Naive thymus-derived CD4-positive, alpha-beta T cell (primary cell): ENCODE results near the gene ERC1. TPM values are rescaled to one million over a fixed set of nuclear protein-coding genes. Genes with fewer than 3 reads are reported as not detected.
A peak's percentile ranks its signal among the peaks of the same experiment; 100 is the strongest.

Source experiments
- ATAC-seq: fragments of 150-1000 bp; cut with Tn5 transposase; 2 replicates; pipeline ENCODE4 v1.10.0; 2021; ENCODE audit warnings: mild to moderate bottlenecking, moderate library complexity
- CTCF ChIA-PET: fragments of 350-600 bp; sonication (Branson Sonifier 250); formaldehyde crosslinking; loops from one replicate; lab custom pipeline; 2021; ENCODE audit warnings: antibody characterized with exemption; lab: Charles Lee
- POLR2A ChIA-PET: fragments of 350-600 bp; sonication (Branson Sonifier 250); formaldehyde crosslinking; loops from one replicate; lab custom pipeline; 2021; ENCODE audit warnings: antibody characterized with exemption, inconsistent platforms; lab: Charles Lee
- DNase-seq, 9 donors: peaks; one replicate each; pipeline versions ENCODE4 v3.0.0 to v3.0.0-alpha.2; 2020 to 2022; ENCODE audit warnings: mixed read lengths in 1 of 9
- H3K27ac ChIP-seq: one replicate; pipeline ENCODE4 v1.7.0; 2013; ENCODE audit warnings: mild to moderate bottlenecking, low read depth, low read length, moderate library complexity
- H3K27me3 ChIP-seq, 2 donors: one replicate each; pipeline ENCODE4 v1.7.0; 2013; ENCODE audit warnings: low read length in 2 of 2, mild to moderate bottlenecking in 2 of 2, moderate library complexity in 2 of 2; ENCODE audit not compliant: control insufficient read depth in 2 of 2, insufficient read depth in 2 of 2
- H3K36me3 ChIP-seq, 3 experiments: 1 replicate in 2 of 3; 2 replicates in 1 of 3; pipeline ENCODE4 v1.7.0; 2013; ENCODE audit warnings: low read length in 3 of 3, mild to moderate bottlenecking in 3 of 3, moderate library complexity in 1 of 3; ENCODE audit not compliant: insufficient read depth in 3 of 3, control insufficient read depth in 2 of 3
- H3K4me1 ChIP-seq, 2 donors: one replicate each; pipeline ENCODE4 v1.7.0; 2013; ENCODE audit warnings: low read length in 2 of 2, mild to moderate bottlenecking in 2 of 2, moderate library complexity in 1 of 2; ENCODE audit not compliant: control insufficient read depth in 2 of 2, insufficient read depth in 2 of 2
- H3K4me3 ChIP-seq: 2 replicates; pipeline ENCODE4 v1.7.0; 2013; ENCODE audit warnings: mild to moderate bottlenecking, low read length
- H3K9me3 ChIP-seq, 3 experiments: 1 replicate in 2 of 3; 2 replicates in 1 of 3; pipeline ENCODE4 v1.7.0; 2013; ENCODE audit warnings: low read length in 3 of 3; ENCODE audit not compliant: control insufficient read depth in 2 of 3
- H3K27ac Mint-ChIP-seq, 9 donors: one replicate each; pipeline ENCODE4 v1.8.0; 2020 to 2022; ENCODE audit warnings: mixed read lengths in 9 of 9, mild to moderate bottlenecking in 8 of 9, moderate library complexity in 5 of 9, inconsistent platforms in 2 of 9
- H3K27me3 Mint-ChIP-seq, 5 donors: one replicate each; pipeline ENCODE4 v1.8.0; 2021 to 2022; ENCODE audit warnings: mixed read lengths in 5 of 5, mild to moderate bottlenecking in 1 of 5
- H3K36me3 Mint-ChIP-seq, 5 donors: one replicate each; pipeline ENCODE4 v1.8.0; 2020 to 2022; ENCODE audit warnings: mixed read lengths in 5 of 5, mild to moderate bottlenecking in 3 of 5, inconsistent platforms in 1 of 5
- H3K4me1 Mint-ChIP-seq, 7 donors: one replicate each; pipeline ENCODE4 v1.8.0; 2020 to 2022; ENCODE audit warnings: mixed read lengths in 7 of 7, mild to moderate bottlenecking in 3 of 7, inconsistent platforms in 1 of 7
- H3K4me3 Mint-ChIP-seq, 10 donors: one replicate each; pipeline ENCODE4 v1.8.0; 2020 to 2022; ENCODE audit warnings: mild to moderate bottlenecking in 10 of 10, mixed read lengths in 10 of 10, moderate library complexity in 6 of 10, inconsistent platforms in 2 of 10
- H3K9me3 Mint-ChIP-seq, 11 donors: one replicate each; pipeline ENCODE4 v1.8.0; 2020 to 2022; ENCODE audit warnings: mixed read lengths in 11 of 11, mild to moderate bottlenecking in 4 of 11, inconsistent platforms in 1 of 11, moderate library complexity in 1 of 11
- intact Hi-C, 2 donors: fragments of 100-400 bp; cut with micrococcal nuclease; formaldehyde crosslinking; loops; one replicate each; pipeline ENCODE4 v1.15.1; 2023
- polyA plus RNA-seq, 2 donors: library from polyadenylated mRNA; unstranded; fragments of 300-500 nt; fragmentation: Illumina TruSeq; gene quantifications; one replicate each; pipeline ENCODE4 v1.2.3, GENCODE V29; 2021
- total RNA-seq, 6 experiments: library from RNA in 5 of 6; stranded (reverse) in 5 of 6; gene quantifications; 1 replicate in 5 of 6; 2 replicates in 1 of 6; pipeline ENCODE4 v1.2.3 and lab custom pipeline; 2021 to 2026

The ERC1 gene
- total and polyA plus RNA-seq, 7 experiments from 2014 or later = 15.9 to 62.0 (median 51.5) TPM

- peaks cover 18 to 36% of the 10 kb centered on the region in 2 donors for H3K27me3 ChIP-seq
- H3K4me1 ChIP-seq = peaks cover 32 to 34% of the 10 kb centered on the region in 2 donors
- no peaks in the 10 kb centered on the region for H3K36me3 ChIP-seq
- H3K27ac Mint-ChIP-seq = no peak overlapping the region
- H3K9me3 Mint-ChIP-seq = peaks cover 0 to 2% (median 0%) of the 10 kb centered on the region in 11 donors
- POLR2A ChIA-PET = no interaction called here
- H3K36me3 Mint-ChIP-seq = peaks cover 0 to 4% (median 0%) of the 10 kb centered on the region in 5 donors
- CTCF ChIA-PET = interaction anchor here (0.7 to 1.5 kb wide), 2 partner anchors 52 to 92 kb away, joined by 3 read pairs; no protein-coding TSS in a partner anchor
- H3K4me1 Mint-ChIP-seq = peaks cover 25 to 38% (median 29%) of the 10 kb centered on the region in 7 donors
- no peak overlapping the region for H3K27ac ChIP-seq
- H3K9me3 ChIP-seq = no peaks in the 10 kb centered on the region
- DNase-seq (peak in 3 of 9 donors; percentile 16 to 28 (median 24)), ATAC-seq (no peak)
- peak overlapping the region; percentile 26 for H3K4me3 ChIP-seq
- H3K4me3 Mint-ChIP-seq = peak overlapping the region; percentile 29 to 87 (median 82)
- H3K27me3 Mint-ChIP-seq = peaks cover 64 to 79% (median 76%) of the 10 kb centered on the region in 5 donors
- intact Hi-C loops = loop anchor here in 1 of 2 donors (5.0 kb wide), 2 partner anchors 44 to 61 kb away; partner anchors contain the start of gene FBXL14
Measured at GRCh38 chr12:1531153-1531653, 540.2 kb downstream of the ERC1 start.

GRCh38 chr12:1531654-1532374 lies 540.8 kb downstream of the ERC1 start:
- Histone ChIP-seq H3K9me3 (no peaks in the 10 kb centered on the region), H3K27me3 (peaks cover 19 to 36% of the 10 kb centered on the region in 2 donors), H3K4me1 (peaks cover 32 to 34% of the 10 kb centered on the region in 2 donors), H3K27ac (no peak overlapping the region), H3K4me3 (peak overlapping the region; percentile 26), H3K36me3 (no peaks in the 10 kb centered on the region)
- intact Hi-C loops = loop anchor here (2.0 to 5.0 kb wide), 4 partner anchors 45 to 60 kb away; partner anchors contain the start of gene FBXL14 (in 1 of the 2)
- DNase-seq (peak in 1 of 9 donors; percentile 12), ATAC-seq (no peak)
- Mint-ChIP-seq H3K27ac (peak overlapping the region in 2 of 9 donors; percentile 3 to 56), H3K4me1 (peaks cover 25 to 38% (median 29%) of the 10 kb centered on the region in 7 donors), H3K27me3 (peaks cover 63 to 80% (median 76%) of the 10 kb centered on the region in 5 donors), H3K4me3 (peak overlapping the region; percentile 80 to 89 (median 84)), H3K9me3 (peaks cover 0 to 2% (median 0%) of the 10 kb centered on the region in 11 donors), H3K36me3 (peaks cover 0 to 4% (median 0%) of the 10 kb centered on the region in 5 donors)
- CTCF ChIA-PET = interaction anchor here (1.5 kb wide), 1 partner anchor 51 kb away, joined by 3 read pairs; no protein-coding TSS in a partner anchor
- POLR2A ChIA-PET = interaction anchor here (0.6 to 1.5 kb wide), 2 partner anchors 56 to 398 kb away, joined by 3 to 4 read pairs; no protein-coding TSS in a partner anchor

- CTCF ChIA-PET = interaction anchor here (1.0 to 1.6 kb wide), 2 partner anchors 69 to 414 kb away, joined by 5 to 10 read pairs; no protein-coding TSS in a partner anchor
- H3K36me3 Mint-ChIP-seq = peaks cover 0 to 4% (median 0%) of the 10 kb centered on the region in 5 donors
- Histone ChIP-seq H3K27ac (no peak overlapping the region), H3K9me3 (no peaks in the 10 kb centered on the region), H3K4me3 (peak overlapping the region; percentile 48), H3K4me1 (peaks cover 32 to 34% of the 10 kb centered on the region in 2 donors), H3K36me3 (no peaks in the 10 kb centered on the region), H3K27me3 (peaks cover 19 to 36% of the 10 kb centered on the region in 2 donors)
- peak overlapping the region in 3 of 9 donors; percentile 3 to 56 (median 33) for H3K27ac Mint-ChIP-seq
- peak overlapping the region; percentile 81 to 89 (median 85) for H3K4me3 Mint-ChIP-seq
- intact Hi-C loops = loop anchor here (1.0 to 5.0 kb wide), 7 partner anchors 45 to 158 kb away; partner anchors contain the start of gene FBXL14 (in 1 of the 2)
- no peak for ATAC-seq
- no peak for DNase-seq
- POLR2A ChIA-PET = interaction anchor here (0.6 to 1.5 kb wide), 2 partner anchors 55 to 399 kb away, joined by 3 to 4 read pairs; no protein-coding TSS in a partner anchor
- peaks cover 66 to 82% (median 77%) of the 10 kb centered on the region in 5 donors for H3K27me3 Mint-ChIP-seq
- H3K4me1 Mint-ChIP-seq = peaks cover 25 to 38% (median 29%) of the 10 kb centered on the region in 7 donors
- peaks cover 0 to 2% (median 0%) of the 10 kb centered on the region in 11 donors for H3K9me3 Mint-ChIP-seq
Measured at GRCh38 chr12:1532375-1533165, 541.5 kb downstream of the ERC1 start.

- Mint-ChIP-seq H3K36me3 (peaks cover 0 to 4% (median 0%) of the 10 kb centered on the region in 5 donors), H3K4me3 (peak overlapping the region; percentile 81 to 89 (median 85)), H3K27ac (peak overlapping the region in 4 of 9 donors; percentile 33 to 80 (median 62)), H3K9me3 (peaks cover 0 to 2% (median 0%) of the 10 kb centered on the region in 11 donors), H3K27me3 (peaks cover 65 to 82% (median 77%) of the 10 kb centered on the region in 5 donors), H3K4me1 (peaks cover 25 to 38% (median 29%) of the 10 kb centered on the region in 7 donors)
- Histone ChIP-seq H3K36me3 (no peaks in the 10 kb centered on the region), H3K4me1 (peaks cover 32 to 34% of the 10 kb centered on the region in 2 donors), H3K4me3 (peak overlapping the region; percentile 48), H3K27me3 (peaks cover 19 to 36% of the 10 kb centered on the region in 2 donors), H3K27ac (no peak overlapping the region), H3K9me3 (no peaks in the 10 kb centered on the region)
- ChIA-PET CTCF (interaction anchor here (1.0 to 1.6 kb wide), 2 partner anchors 68 to 415 kb away, joined by 5 to 10 read pairs; no protein-coding TSS in a partner anchor), POLR2A (interaction anchor here (1.5 kb wide), 1 partner anchor 55 kb away, joined by 4 read pairs; no protein-coding TSS in a partner anchor)
- ATAC-seq (peak; percentile 65), DNase-seq (peak in 5 of 9 donors; percentile 24 to 42 (median 31))
- intact Hi-C loops = loop anchor here (1.0 to 5.0 kb wide), 7 partner anchors 46 to 157 kb away; partner anchors contain the start of gene FBXL14 (in 1 of the 2)
Measured at GRCh38 chr12:1533205-1533601, 542.2 kb downstream of the ERC1 start.

GRCh38 chr12:1533602-1534304 lies 542.7 kb downstream of the ERC1 start:
- peak overlapping the region in 1 of 9 donors; percentile 40 for H3K27ac Mint-ChIP-seq
- no peak overlapping the region for H3K27ac ChIP-seq
- ATAC-seq (peak; percentile 58), DNase-seq (peak in 6 of 9 donors; percentile 12 to 68 (median 30))
- H3K4me1 ChIP-seq = peaks cover 32 to 34% of the 10 kb centered on the region in 2 donors
- H3K4me3 Mint-ChIP-seq = peak overlapping the region; percentile 81 to 89 (median 85)
- ChIA-PET POLR2A (no interaction called here), CTCF (interaction anchor here (0.6 to 1.6 kb wide), 3 partner anchors 68 to 416 kb away, joined by 3 to 10 read pairs (median 5); no protein-coding TSS in a partner anchor)
- peaks cover 0 to 2% (median 0%) of the 10 kb centered on the region in 11 donors for H3K9me3 Mint-ChIP-seq
- intact Hi-C loops = loop anchor here (1.0 to 5.0 kb wide), 7 partner anchors 46 to 157 kb away; partner anchors contain the start of gene FBXL14 (in 1 of the 2)
- H3K4me3 ChIP-seq = peak overlapping the region; percentile 48
- peaks cover 0 to 3% (median 0%) of the 10 kb centered on the region in 5 donors for H3K36me3 Mint-ChIP-seq
- H3K4me1 Mint-ChIP-seq = peaks cover 25 to 38% (median 29%) of the 10 kb centered on the region in 7 donors
- no peaks in the 10 kb centered on the region for H3K9me3 ChIP-seq
- peaks cover 19 to 36% of the 10 kb centered on the region in 2 donors for H3K27me3 ChIP-seq
- peaks cover 63 to 80% (median 77%) of the 10 kb centered on the region in 5 donors for H3K27me3 Mint-ChIP-seq
- no peaks in the 10 kb centered on the region for H3K36me3 ChIP-seq
